Measurements from ENCODE around the gene FOXE3.

Gene FOXE3

DNA sequence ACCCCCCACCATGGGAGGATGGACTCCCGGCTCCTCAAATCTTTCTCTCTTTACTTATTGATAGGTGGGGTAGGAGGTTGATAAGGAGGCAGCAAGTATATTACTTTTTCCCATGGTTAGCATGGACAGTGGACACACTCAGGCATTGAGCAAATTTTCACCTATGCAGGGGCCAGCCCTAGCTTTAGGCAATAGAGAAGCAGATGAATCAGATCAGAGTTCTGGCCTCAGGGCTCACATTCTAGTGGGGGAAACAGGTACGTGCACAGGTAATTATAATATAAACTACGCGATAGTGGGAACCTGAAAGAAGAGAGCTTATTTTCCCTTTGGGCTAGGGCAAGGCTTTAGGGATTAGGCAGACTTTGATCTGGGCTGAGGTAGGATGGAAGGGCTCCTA, 13.5 kb upstream of the FOXE3 start:
- H3K9me3 ChIP-seq (ENCODE audit: control insufficient read depth in 5 of 5, low read length in 5 of 5): no peaks in the 10 kb centered on the region
- no peaks in the 10 kb centered on the region for H3K36me3 ChIP-seq (ENCODE audit: control insufficient read depth in 5 of 5, insufficient read depth in 5 of 5, low read length in 5 of 5)
- no peak overlapping the region for H3K27ac ChIP-seq (ENCODE audit: low read depth, low read length)
- H3K9ac ChIP-seq (ENCODE audit: low read length in 5 of 5): no peak overlapping the region
- H3K4me1 ChIP-seq (ENCODE audit: control insufficient read depth in 5 of 5, insufficient read depth in 5 of 5, low read length in 5 of 5): no peaks in the 10 kb centered on the region
- peaks cover 4 to 19% (median 15%) of the 10 kb centered on the region in 5 donors for H3K27me3 ChIP-seq (ENCODE audit: control insufficient read depth in 5 of 5, insufficient read depth in 4 of 5, low read length in 5 of 5)
- H3K4me3 ChIP-seq (ENCODE audit: low read depth in 1 of 5, low read length in 5 of 5): no peak overlapping the region

DNA sequence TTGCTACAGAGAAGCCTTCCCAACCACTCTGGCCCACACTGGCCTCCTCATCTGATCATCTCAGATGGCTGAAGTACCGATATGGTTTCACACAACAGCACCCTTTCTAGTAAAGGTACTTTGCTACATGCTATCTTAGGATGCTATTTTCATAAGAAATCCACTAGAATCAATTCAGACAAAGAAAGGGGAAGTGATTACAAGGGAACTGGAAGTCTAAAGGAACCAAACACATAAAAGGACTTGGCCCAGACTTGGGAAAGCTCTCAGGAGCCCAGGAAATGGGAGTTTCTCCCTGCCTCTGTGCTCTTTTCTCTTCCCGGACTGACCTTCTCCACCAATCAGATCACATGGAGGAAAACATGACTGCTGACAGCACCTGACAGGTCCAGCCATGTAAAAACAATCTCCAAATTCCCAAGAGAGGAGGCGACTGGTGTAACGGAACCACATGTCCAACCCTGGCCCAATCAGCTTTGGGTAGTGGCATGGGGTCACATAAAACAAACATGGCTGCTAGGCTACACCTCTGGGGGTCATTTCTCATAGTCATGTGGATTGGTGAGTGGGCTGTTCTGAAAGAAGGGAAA, 12.7 kb upstream of the FOXE3 start:
- Histone ChIP-seq H3K4me3 (ENCODE audit: low read depth in 1 of 5, low read length in 5 of 5) (no peak overlapping the region), H3K9me3 (ENCODE audit: control insufficient read depth in 5 of 5, low read length in 5 of 5) (no peaks in the 10 kb centered on the region), H3K27ac (ENCODE audit: low read depth, low read length) (no peak overlapping the region), H3K36me3 (ENCODE audit: control insufficient read depth in 5 of 5, insufficient read depth in 5 of 5, low read length in 5 of 5) (no peaks in the 10 kb centered on the region), H3K9ac (ENCODE audit: low read length in 5 of 5) (no peak overlapping the region), H3K27me3 (ENCODE audit: control insufficient read depth in 5 of 5, insufficient read depth in 4 of 5, low read length in 5 of 5) (peaks cover 4 to 19% (median 15%) of the 10 kb centered on the region in 5 donors), H3K4me1 (ENCODE audit: control insufficient read depth in 5 of 5, insufficient read depth in 5 of 5, low read length in 5 of 5) (no peaks in the 10 kb centered on the region)

DNA sequence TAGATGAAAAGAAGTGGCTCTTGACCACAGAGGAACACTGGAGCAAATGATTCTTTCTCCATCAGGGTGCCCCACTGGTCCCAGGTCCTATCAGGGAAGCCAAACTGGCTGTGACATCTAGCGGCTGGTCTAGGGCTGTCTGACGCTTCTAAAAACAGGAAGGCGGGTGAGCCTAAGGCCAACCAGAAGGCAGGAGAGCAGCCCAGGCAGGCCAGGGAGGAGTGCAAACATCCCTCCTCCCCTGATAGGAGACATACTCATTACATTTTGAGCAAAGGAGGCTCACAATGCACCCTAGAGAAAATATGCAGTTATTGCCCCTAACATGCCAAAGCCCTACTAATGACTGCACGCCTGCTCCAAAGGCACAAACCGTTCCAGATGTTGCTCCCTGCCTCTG, 10.4 kb upstream of the FOXE3 start:
- Histone ChIP-seq H3K4me3 (ENCODE audit: low read depth in 1 of 5, low read length in 5 of 5) (no peak overlapping the region), H3K27ac (ENCODE audit: low read depth, low read length) (no peak overlapping the region), H3K36me3 (ENCODE audit: control insufficient read depth in 5 of 5, insufficient read depth in 5 of 5, low read length in 5 of 5) (no peaks in the 10 kb centered on the region), H3K9me3 (ENCODE audit: control insufficient read depth in 5 of 5, low read length in 5 of 5) (no peaks in the 10 kb centered on the region), H3K4me1 (ENCODE audit: control insufficient read depth in 5 of 5, insufficient read depth in 5 of 5, low read length in 5 of 5) (peaks cover 2 to 16% (median 13%) of the 10 kb centered on the region in 5 donors), H3K9ac (ENCODE audit: low read length in 5 of 5) (no peak overlapping the region), H3K27me3 (ENCODE audit: control insufficient read depth in 5 of 5, insufficient read depth in 4 of 5, low read length in 5 of 5) (peaks cover 4 to 19% (median 10%) of the 10 kb centered on the region in 5 donors)

DNA sequence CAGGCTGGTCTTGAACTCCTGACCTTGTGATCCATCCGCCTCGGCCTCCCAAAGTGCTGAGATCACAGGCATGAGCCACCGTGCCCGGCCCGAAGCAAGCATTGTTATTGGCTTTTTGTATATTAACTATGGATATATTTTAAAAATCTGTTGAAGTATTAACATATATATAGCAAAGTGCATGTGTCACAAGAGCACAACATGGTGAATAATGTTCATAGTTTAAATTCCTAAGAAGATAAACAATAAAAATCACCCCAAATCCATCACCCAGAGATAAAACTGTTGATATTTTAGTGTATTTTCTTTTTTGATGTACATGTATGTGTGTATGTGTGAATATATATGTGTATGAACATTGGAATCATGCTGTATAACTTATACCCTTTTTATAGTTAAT, 9.1 kb upstream of the FOXE3 start:
- Histone ChIP-seq H3K9me3 (ENCODE audit: control insufficient read depth in 5 of 5, low read length in 5 of 5) (no peaks in the 10 kb centered on the region), H3K9ac (ENCODE audit: low read length in 5 of 5) (no peak overlapping the region), H3K36me3 (ENCODE audit: control insufficient read depth in 5 of 5, insufficient read depth in 5 of 5, low read length in 5 of 5) (no peaks in the 10 kb centered on the region), H3K4me1 (ENCODE audit: control insufficient read depth in 5 of 5, insufficient read depth in 5 of 5, low read length in 5 of 5) (peaks cover 2 to 16% (median 13%) of the 10 kb centered on the region in 5 donors), H3K27me3 (ENCODE audit: control insufficient read depth in 5 of 5, insufficient read depth in 4 of 5, low read length in 5 of 5) (peaks cover 3 to 12% (median 8%) of the 10 kb centered on the region in 5 donors), H3K27ac (ENCODE audit: low read depth, low read length) (no peak overlapping the region), H3K4me3 (ENCODE audit: low read depth in 1 of 5, low read length in 5 of 5) (no peak overlapping the region)

DNA sequence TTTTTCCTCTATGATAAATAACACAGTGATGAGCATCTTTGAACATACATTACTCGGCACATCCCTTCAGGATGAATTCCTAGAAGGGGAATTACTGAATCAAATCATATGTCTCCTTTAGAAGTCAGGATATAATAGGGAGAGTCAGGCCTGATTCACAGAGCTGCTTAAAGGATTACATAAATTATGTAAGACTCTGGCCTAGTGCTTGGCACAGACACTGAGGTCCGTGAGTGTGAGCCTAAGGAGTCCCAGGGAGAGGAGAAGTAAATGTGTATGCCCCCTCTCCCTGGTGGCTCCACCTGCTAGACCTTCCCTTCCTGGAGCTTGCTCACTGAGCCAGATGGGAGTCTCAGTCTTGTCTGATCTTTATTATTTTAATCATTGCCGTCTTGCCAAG, 8.6 kb upstream of the FOXE3 start:
- no peak overlapping the region for H3K27ac ChIP-seq (ENCODE audit: low read depth, low read length)
- H3K9ac ChIP-seq (ENCODE audit: low read length in 5 of 5): no peak overlapping the region
- H3K4me3 ChIP-seq (ENCODE audit: low read depth in 1 of 5, low read length in 5 of 5): no peak overlapping the region
- H3K4me1 ChIP-seq (ENCODE audit: control insufficient read depth in 5 of 5, insufficient read depth in 5 of 5, low read length in 5 of 5): peaks cover 2 to 16% (median 13%) of the 10 kb centered on the region in 5 donors
- H3K27me3 ChIP-seq (ENCODE audit: control insufficient read depth in 5 of 5, insufficient read depth in 4 of 5, low read length in 5 of 5): peaks cover 3 to 7% (median 6%) of the 10 kb centered on the region in 5 donors
- H3K36me3 ChIP-seq (ENCODE audit: control insufficient read depth in 5 of 5, insufficient read depth in 5 of 5, low read length in 5 of 5): no peaks in the 10 kb centered on the region
- H3K9me3 ChIP-seq (ENCODE audit: control insufficient read depth in 5 of 5, low read length in 5 of 5): no peaks in the 10 kb centered on the region

DNA sequence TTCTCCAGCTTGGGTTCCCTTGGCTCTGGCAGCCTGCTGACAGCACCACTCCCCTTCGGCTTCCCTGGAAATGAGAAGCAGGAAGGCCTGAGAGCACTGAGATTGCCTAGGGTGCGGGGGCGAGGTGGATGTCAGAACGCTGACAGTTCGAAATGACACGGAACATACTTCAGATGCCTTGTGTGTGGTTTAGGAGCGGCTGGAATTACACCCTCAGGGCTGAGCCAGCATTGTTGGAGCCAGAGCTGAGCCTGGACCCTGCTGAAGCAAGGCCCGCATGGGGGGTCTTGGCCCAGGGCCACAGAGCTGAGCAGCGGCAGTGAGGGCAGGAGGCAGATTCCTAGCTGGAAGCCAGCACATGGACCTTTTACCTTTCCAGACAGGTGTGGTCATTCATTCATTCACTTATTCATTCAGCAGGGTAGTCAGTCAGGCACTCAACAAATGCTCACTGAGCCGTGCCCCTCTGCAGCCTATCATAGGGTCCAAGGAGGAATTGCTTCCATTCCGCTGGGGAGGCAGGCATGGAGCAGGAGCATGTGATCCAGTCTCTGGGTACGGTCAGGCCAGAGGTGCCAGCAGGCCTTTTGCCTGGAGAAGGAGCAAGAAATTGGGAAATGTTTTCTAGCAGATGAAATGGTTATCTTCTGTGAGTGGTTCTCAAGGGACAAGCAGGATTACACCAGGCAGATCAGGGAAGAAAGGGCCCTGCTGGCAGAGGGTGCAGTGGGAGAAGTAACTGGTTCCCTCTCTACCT, 6.6 kb upstream of the FOXE3 start:
- peaks cover 0 to 13% (median 7%) of the 10 kb centered on the region in 5 donors for H3K27me3 ChIP-seq (ENCODE audit: control insufficient read depth in 5 of 5, insufficient read depth in 4 of 5, low read length in 5 of 5)

DNA sequence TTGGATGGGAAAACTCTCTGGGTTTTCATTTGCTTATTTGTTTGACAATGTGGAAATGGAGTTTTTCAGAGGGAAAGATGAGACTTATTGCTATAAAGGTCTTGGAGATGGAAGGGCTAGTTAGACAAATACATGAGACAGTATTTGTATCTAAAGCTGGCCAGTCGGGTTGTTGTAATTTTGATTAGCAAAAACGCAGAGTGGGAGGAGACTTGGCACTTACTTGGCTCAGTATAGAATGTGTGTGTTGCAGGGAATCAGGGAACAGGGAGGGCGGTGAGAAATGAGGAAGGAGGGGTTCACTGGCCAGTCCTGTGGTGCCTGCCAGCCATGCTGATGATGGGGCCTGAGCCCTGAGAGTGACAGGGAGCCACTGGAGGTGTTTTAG, 6.0 kb upstream of the FOXE3 start:
- no peak overlapping the region for H3K27ac ChIP-seq (ENCODE audit: low read depth, low read length)
- H3K9me3 ChIP-seq (ENCODE audit: control insufficient read depth in 5 of 5, low read length in 5 of 5): no peaks in the 10 kb centered on the region
- no peak overlapping the region for H3K4me3 ChIP-seq (ENCODE audit: low read depth in 1 of 5, low read length in 5 of 5)
- H3K36me3 ChIP-seq (ENCODE audit: control insufficient read depth in 5 of 5, insufficient read depth in 5 of 5, low read length in 5 of 5): no peaks in the 10 kb centered on the region
- peaks cover 2 to 16% (median 13%) of the 10 kb centered on the region in 5 donors for H3K4me1 ChIP-seq (ENCODE audit: control insufficient read depth in 5 of 5, insufficient read depth in 5 of 5, low read length in 5 of 5)
- peaks cover 0 to 17% (median 12%) of the 10 kb centered on the region in 5 donors for H3K27me3 ChIP-seq (ENCODE audit: control insufficient read depth in 5 of 5, insufficient read depth in 4 of 5, low read length in 5 of 5)
- no peak overlapping the region for H3K9ac ChIP-seq (ENCODE audit: low read length in 5 of 5)

More for the DNA sequence above, 6.6 kb upstream of the FOXE3 start:
- Histone ChIP-seq H3K4me3 (ENCODE audit: low read depth in 1 of 5, low read length in 5 of 5) (peak overlapping the region in 1 of 5 donors; percentile 25), H3K27ac (ENCODE audit: low read depth, low read length) (no peak overlapping the region), H3K9ac (ENCODE audit: low read length in 5 of 5) (no peak overlapping the region), H3K36me3 (ENCODE audit: control insufficient read depth in 5 of 5, insufficient read depth in 5 of 5, low read length in 5 of 5) (no peaks in the 10 kb centered on the region), H3K9me3 (ENCODE audit: control insufficient read depth in 5 of 5, low read length in 5 of 5) (no peaks in the 10 kb centered on the region), H3K4me1 (ENCODE audit: control insufficient read depth in 5 of 5, insufficient read depth in 5 of 5, low read length in 5 of 5) (peaks cover 2 to 16% (median 13%) of the 10 kb centered on the region in 5 donors)

DNA sequence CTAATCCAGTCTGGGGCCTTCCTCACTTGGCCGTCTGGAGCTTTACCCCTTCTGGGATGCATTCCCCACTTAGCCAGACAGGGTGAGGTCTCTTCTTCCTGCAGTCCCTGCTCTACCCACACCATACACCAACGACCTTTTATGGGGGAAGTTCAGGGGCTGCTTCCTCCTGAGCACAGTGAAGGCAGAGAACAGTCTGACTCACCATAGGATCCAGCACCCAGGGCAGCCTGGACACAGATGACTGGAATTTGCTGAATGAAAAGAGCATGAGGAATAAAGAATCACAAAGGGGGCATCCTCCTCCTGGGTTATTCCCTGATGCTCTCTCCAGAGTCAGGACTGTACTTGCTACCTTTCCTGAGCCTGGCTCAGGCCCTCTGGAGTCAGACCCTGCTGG, 4.6 kb upstream of the FOXE3 start:
- Histone ChIP-seq H3K27me3 (ENCODE audit: control insufficient read depth in 5 of 5, insufficient read depth in 4 of 5, low read length in 5 of 5) (peaks cover 6 to 27% (median 21%) of the 10 kb centered on the region in 5 donors), H3K4me3 (ENCODE audit: low read depth in 1 of 5, low read length in 5 of 5) (no peak overlapping the region), H3K9me3 (ENCODE audit: control insufficient read depth in 5 of 5, low read length in 5 of 5) (no peaks in the 10 kb centered on the region), H3K36me3 (ENCODE audit: control insufficient read depth in 5 of 5, insufficient read depth in 5 of 5, low read length in 5 of 5) (no peaks in the 10 kb centered on the region), H3K4me1 (ENCODE audit: control insufficient read depth in 5 of 5, insufficient read depth in 5 of 5, low read length in 5 of 5) (peaks cover 2 to 17% (median 13%) of the 10 kb centered on the region in 5 donors), H3K27ac (ENCODE audit: low read depth, low read length) (no peak overlapping the region), H3K9ac (ENCODE audit: low read length in 5 of 5) (no peak overlapping the region)

DNA sequence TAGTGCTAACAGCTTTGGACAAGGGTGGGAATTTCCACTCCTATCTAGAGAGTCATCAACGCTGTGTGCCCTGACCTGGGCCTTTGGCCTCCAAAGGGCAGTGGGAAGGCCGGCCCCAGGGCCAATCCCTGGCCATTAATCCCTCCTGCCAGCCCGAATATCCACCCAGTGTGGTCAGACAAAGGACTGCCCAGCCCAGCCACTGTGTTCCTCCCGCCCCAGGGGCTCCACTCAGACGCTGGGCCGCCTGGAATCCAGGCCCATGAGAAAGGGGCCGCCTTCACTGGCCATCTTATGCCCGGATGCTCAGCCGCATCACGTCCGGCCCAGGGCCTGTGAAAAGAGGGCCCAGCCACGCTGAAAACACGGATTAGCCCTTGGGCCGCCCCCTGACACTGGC, 3.6 kb upstream of the FOXE3 start:
- H3K27ac ChIP-seq (ENCODE audit: low read depth, low read length): no peak overlapping the region
- no peak overlapping the region for H3K4me3 ChIP-seq (ENCODE audit: low read depth in 1 of 5, low read length in 5 of 5)
- H3K4me1 ChIP-seq (ENCODE audit: control insufficient read depth in 5 of 5, insufficient read depth in 5 of 5, low read length in 5 of 5): peaks cover 2 to 19% (median 13%) of the 10 kb centered on the region in 5 donors
- no peaks in the 10 kb centered on the region for H3K36me3 ChIP-seq (ENCODE audit: control insufficient read depth in 5 of 5, insufficient read depth in 5 of 5, low read length in 5 of 5)
- no peak overlapping the region for H3K9ac ChIP-seq (ENCODE audit: low read length in 5 of 5)
- no peaks in the 10 kb centered on the region for H3K9me3 ChIP-seq (ENCODE audit: control insufficient read depth in 5 of 5, low read length in 5 of 5)
- H3K27me3 ChIP-seq (ENCODE audit: control insufficient read depth in 5 of 5, insufficient read depth in 4 of 5, low read length in 5 of 5): peaks cover 12 to 31% (median 26%) of the 10 kb centered on the region in 5 donors

All from subcutaneous abdominal adipose tissue (tissue), 5 donors.